Activated gamma-delta T cell (primary cell): Measurements from ENCODE around the gene NCF4.

Experiments
- DNase-seq: peaks from one replicate; lab custom pipeline; 2025; lab: John Stamatoyannopoulos, UW

Gene NCF4

GRCh38 chr22:36838119-36839030 lies 22.4 kb upstream of the NCF4 start:
- no peak for DNase-seq

- DNase-seq, result no peak
Observed at GRCh38 chr22:36839356-36840073, 21.3 kb upstream of the NCF4 start.

DNA sequence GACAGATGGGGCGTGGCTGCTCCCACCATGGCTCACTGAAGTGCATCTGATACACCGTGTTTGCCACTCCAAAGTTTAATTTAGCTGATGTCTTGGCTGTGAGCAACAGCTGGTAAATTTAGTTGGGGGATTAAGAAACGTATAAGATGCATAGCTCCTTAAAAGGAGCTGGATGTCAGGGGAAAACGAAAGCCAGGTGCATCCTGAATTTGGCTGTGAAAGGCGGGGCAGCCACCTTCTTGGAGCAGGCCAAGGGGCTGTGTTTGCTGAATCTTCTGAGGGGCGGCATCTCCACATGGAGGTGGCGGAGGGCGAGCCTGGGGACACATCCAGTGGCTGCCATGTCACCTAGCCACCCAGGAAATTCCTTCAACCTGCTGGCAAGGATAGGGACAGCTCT lies 20.7 kb upstream of the NCF4 start:
- DNase-seq, result no peak

DNA sequence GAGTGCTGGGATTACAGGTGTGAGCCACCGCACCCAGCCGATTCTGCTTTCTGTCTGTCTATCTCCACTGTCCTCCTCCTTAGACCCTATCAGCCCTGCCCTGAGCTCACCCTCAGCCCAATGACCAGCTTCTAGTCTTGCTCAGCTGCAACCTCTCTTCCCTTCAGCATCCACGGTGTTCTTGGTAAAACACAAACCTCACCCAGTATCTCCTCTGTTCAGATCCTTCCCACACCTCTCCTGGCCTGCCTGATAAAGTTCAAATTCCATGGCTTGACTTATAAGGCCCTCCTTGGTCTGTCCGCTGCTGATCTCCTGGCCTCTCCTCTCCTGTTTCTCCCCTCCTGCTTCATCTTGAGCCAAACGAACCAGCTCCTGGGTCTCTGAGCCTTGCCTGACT lies 14.5 kb upstream of the NCF4 start:
- no peak for DNase-seq

DNA sequence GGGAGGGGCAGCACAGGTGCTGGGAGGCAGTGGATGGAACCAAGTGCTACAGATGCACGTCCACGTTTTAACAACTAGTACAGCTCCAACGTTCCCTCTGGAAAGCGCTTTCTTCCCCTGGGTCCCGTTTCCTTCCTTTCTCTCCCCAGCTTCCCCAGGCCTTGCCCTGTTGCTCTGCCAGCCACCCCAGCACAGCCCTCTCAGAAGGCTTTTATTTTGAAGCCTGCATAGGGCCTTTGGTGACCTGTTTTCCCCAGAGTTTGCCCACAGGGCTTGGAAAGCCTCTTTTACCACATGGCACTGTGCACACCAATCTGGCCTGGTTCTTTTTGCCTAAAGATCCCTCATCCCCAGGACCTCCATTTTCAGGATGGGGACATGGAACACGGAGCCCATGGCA lies 13.9 kb upstream of the NCF4 start:
- no peak for DNase-seq

DNA sequence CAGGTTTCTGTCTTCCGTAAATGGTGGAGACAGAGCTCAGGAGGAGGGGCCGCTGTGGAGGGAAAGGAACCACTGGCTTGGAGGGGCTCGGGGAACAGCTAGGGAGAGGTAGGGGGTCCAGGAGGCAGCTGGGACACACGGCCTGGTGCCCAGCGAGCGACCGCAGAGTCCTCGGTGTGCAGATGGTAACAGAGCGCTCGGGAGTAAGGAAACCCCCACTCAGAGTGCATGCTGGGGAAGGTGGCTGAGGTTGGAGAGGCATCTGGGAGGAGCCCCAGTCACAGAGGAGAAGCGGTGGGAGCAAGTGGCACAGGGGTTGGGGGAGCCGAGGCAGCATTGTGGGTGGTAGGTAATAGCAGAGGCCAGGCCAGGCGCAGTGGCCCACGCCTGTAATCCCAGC lies 10.8 kb upstream of the NCF4 start:
- DNase-seq, result no peak

DNA sequence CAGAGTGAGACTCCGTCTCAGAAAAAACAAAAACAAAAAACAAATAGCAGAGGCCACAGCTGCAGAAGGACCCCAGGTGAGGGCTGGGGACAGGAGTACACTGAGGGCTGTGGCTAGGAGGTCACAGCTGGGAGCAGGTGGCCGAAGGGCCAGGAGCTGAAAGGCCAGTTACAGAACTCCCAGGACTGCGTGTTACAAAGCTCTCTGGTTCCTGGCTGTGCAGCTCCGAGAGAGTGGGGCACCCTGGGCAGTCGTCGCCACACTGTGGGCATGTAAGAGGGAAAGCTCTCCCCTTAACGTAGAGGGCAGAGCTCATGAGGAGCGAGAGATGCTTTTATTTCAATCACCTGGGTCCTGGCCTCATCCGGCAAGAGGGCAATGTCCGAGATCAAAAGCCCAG lies 10.1 kb upstream of the NCF4 start:
- no peak for DNase-seq

GRCh38 chr22:36852056-36852973 lies 8.5 kb upstream of the NCF4 start:
- DNase-seq, result no peak

GRCh38 chr22:36853407-36854099 lies 7.3 kb upstream of the NCF4 start:
- peak; percentile 56 for DNase-seq

GRCh38 chr22:36855478-36855877 lies 5.3 kb upstream of the NCF4 start:
- DNase-seq, result no peak

- peak; percentile 65 for DNase-seq
Observed at GRCh38 chr22:36856121-36856791, 4.5 kb upstream of the NCF4 start.

- no peak for DNase-seq
Observed at GRCh38 chr22:36856792-36857135, 4.0 kb upstream of the NCF4 start.

DNA sequence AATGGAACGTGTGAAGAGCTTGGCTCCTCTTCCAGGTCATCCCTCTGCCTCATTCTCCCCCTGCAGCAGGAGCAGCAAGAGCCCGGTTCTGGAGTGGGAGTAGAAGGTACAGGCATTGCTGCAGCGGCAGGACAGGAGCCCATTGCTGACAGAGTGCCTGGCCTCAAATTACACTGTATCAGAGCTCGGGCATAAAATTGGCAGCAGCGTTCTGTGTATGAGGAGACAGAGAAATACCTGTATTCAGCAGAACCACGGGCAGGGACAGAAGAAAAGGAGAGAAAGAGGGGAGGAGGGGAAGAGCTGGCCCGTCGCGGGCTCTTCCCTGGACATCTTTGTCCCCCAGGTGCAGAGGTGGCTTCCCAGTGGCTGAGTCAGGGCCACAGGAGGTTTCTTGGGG lies 2.6 kb upstream of the NCF4 start:
- DNase-seq, result no peak

DNA sequence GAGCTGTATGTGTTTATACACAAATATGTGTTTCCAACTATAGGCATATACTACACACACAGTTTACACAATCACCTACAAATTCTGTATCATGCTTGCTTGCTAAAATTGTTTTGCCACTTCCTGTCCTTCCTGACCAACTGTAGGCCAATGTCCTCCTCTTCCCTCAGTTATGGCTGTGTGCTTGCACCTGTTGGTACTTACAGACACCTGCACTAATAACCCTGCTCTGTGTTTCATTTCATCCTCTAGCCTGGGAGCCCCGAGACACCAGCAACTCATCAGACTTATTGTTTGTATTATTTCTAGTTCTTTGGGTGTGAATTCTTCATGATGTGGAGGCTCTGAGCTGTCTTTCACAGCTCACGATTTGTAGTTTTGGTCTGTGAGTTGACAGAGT lies 1.8 kb upstream of the NCF4 start:
- DNase-seq, result no peak

DNA sequence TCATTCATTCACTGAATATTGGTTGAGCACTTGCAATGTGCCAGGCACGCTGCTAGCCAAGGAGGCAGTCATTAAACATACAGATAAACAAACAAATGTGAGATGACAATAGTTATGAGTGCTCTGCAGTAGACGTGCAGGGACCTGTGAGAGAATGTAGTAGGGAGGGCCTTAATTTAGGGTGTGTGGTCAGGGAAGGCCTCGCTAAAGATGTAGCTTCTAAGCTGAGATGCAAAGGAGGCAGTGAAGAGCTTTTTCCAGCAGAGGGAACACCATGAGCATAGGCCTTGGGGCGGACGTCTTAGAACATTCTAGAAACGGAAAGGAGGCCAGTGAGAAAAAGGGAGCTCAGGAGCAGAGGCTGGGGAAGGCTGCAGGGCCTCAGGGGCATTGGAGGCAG lies 789 bp upstream of the NCF4 start:
- DNase-seq, result no peak

DNA sequence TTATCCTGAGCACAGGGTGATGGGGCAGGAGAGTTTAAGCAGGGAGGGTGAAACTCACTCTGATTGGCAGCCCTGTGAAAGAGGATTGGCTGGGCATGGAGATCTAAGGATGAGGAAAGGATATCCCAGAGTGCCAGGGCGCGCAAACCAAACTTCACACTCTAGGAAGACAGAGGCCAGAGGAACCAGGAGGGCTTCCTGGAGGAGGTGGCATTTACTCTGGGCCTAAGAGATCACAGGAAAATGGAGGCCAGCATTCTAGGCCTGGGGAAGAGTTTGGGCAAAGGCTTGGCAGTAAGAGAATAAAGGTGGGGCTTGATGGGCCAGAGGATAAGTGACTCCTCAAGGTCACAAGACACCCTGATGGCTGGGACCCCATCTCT lies 377 bp upstream of the NCF4 start:
- DNase-seq, result no peak

DNA sequence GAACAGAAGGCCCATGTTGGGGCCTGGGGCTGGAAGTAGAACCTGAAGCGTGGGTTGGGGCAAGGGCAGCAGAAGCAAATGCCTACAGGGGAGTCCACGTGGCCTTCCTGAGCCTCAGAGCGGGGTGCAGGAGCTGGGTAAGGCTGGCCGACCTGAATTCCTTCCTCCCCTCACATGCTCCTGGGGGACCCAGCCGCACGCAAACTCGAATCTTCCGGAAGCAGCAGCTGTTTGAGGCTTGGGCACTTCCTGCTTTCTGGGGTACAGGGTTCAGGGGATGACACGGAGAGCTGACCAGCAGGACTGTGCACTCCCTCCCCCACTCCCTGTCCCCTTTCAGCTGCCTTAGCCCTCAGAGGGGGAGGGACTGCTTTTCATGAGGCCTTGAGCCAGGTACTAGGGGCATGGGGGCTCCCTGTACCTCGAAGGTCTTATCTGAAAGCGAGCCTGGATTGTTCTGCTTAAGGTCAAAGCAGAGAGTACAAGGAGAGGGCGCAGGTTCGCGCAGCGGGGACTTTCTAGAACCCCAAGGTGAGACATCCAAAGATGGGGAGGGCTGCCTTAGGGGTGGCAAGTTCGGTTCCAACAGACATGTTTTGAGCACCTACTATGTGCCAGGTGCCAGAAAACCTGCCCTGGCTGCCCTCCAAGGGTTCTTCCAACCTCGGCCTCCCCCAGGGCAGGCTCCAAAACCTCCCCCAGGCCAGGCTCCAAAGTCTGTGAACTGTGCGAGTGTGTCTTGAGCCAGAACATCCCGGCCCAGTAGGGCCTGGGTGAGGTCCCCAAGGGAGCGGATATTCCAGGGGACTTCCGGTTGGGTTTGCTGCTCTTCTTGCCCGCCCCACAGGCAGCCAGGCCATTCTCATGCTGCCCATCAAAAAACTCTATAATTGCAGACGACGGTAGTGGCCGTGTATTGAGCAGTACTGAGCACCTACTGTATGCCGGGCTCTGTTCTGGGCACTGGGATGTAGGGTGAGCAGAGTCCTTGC lies 1.7 kb downstream of the NCF4 start:
- no peak for DNase-seq

DNA sequence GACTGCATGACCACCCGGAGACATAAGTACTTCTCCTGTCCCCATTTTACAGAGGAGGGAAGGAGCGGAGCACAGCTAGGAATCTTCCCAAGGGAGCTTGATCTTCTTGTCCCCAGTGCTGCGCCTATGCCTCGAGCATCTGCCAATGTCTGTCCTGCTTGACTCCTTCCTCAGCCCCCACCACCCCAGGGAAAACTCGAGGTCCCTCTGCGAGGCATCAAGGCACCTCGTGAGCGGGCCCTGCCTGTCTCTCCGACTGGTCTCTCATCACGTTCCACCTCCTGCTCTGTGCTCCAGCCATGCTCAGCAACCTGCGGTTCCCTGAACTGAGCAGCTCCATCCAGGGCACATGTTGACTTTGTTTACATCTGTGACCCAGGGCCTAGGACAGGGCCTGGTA lies 2.5 kb downstream of the NCF4 start:
- no peak for DNase-seq

- no peak for DNase-seq
Observed at GRCh38 chr22:36863979-36864378, 3.2 kb downstream of the NCF4 start.
